SK-N-MC (cell line): ENCODE results near the gene C7.

Experiments used
- EZH2 ChIP-seq: fragments of 200-600 bp; sonication (generic); IDR thresholded peaks from one replicate; pipeline ENCODE4 v1.6.1; 2017; ENCODE audit warnings: antibody characterized with exemption
- FOXP2 ChIP-seq: optimal IDR thresholded peaks from 2 replicates; pipeline ENCODE3; 2011; ENCODE audit warnings: mild to moderate bottlenecking, moderate library complexity; ENCODE audit not compliant: insufficient read depth; ENCODE audit errors: extremely low read length, control extremely low read depth
- POLR2AphosphoS5 ChIP-seq: IDR thresholded peaks from 2 replicates; pipeline ENCODE4 v1.6.1; 2012; ENCODE audit warnings: mild to moderate bottlenecking, low read depth, low read length, borderline replicate concordance

- TF ChIP-seq EZH2 (no peak), POLR2AphosphoS5 (no peak), FOXP2 (no peak)
Measured at GRCh38 chr5:40916226-40916625, 6.9 kb downstream of the C7 start.
